T-helper 1 cell treated with Interleukin-12 subunit alpha and Interleukin-12 subunit beta and Interleukin-4 antibody, amounts not matched to agents 30 μg/mL and 1 μg/mL, for 36 hours (primary cell): ENCODE results near the gene VIL1.
A peak's percentile ranks its signal among the peaks of the same experiment; 100 is the strongest.

Experiments used
- H3K27ac Mint-ChIP-seq: one replicate; pipeline ENCODE4 v1.8.0; 2021; ENCODE audit warnings: mild to moderate bottlenecking, mixed read lengths
- H3K27me3 Mint-ChIP-seq: one replicate; pipeline ENCODE4 v1.8.0; 2021; ENCODE audit warnings: low read depth, mixed read lengths
- H3K36me3 Mint-ChIP-seq: one replicate; pipeline ENCODE4 v1.8.0; 2021; ENCODE audit warnings: low read depth, mixed read lengths
- H3K4me1 Mint-ChIP-seq: one replicate; pipeline ENCODE4 v1.8.0; 2021; ENCODE audit warnings: low read depth, mixed read lengths
- H3K4me3 Mint-ChIP-seq: one replicate; pipeline ENCODE4 v1.8.0; 2021; ENCODE audit warnings: mild to moderate bottlenecking, moderate library complexity, mixed read lengths
- H3K9me3 Mint-ChIP-seq: one replicate; pipeline ENCODE4 v1.8.0; 2021; ENCODE audit warnings: mixed read lengths

Gene VIL1

GRCh38 chr2:218398437-218399390 lies 20.2 kb upstream of the VIL1 start:
- Mint-ChIP-seq H3K4me1 (peaks cover 31% of the 10 kb centered on the region), H3K4me3 (peak overlapping the region; percentile 90), H3K9me3 (no peaks in the 10 kb centered on the region), H3K27ac (peak overlapping the region; percentile 98), H3K36me3 (peaks cover 11% of the 10 kb centered on the region), H3K27me3 (no peaks in the 10 kb centered on the region)

GRCh38 chr2:218399391-218400166 lies 19.3 kb upstream of the VIL1 start, which contains the start of gene CTDSP1:
CTDSP1 (plus strand) TSS chr2:218399868; CDS start chr2:218400091, 223 bp downstream.
- peaks cover 16% of the 10 kb centered on the region for H3K36me3 Mint-ChIP-seq
- H3K9me3 Mint-ChIP-seq: no peaks in the 10 kb centered on the region
- peak within 1 kb of the TSS; percentile 88 for H3K27ac Mint-ChIP-seq
- peak within 1 kb of the TSS; percentile 94 for H3K4me3 Mint-ChIP-seq
- H3K4me1 Mint-ChIP-seq: peaks cover 28% of the 10 kb centered on the region
- no peaks in the 10 kb centered on the region for H3K27me3 Mint-ChIP-seq

GRCh38 chr2:218400167-218400929 lies 18.6 kb upstream of the VIL1 start:
- Mint-ChIP-seq H3K9me3 (no peaks in the 10 kb centered on the region), H3K36me3 (peaks cover 22% of the 10 kb centered on the region)

GRCh38 chr2:218400930-218401881 lies 17.7 kb upstream of the VIL1 start:
- Mint-ChIP-seq H3K4me1 (peaks cover 28% of the 10 kb centered on the region), H3K27ac (peak overlapping the region; percentile 41), H3K36me3 (peaks cover 22% of the 10 kb centered on the region), H3K27me3 (no peaks in the 10 kb centered on the region), H3K9me3 (no peaks in the 10 kb centered on the region), H3K4me3 (peak overlapping the region; percentile 66)

More at GRCh38 chr2:218400167-218400929, 18.6 kb upstream of the VIL1 start:
- Mint-ChIP-seq H3K4me3 (peak overlapping the region; percentile 94), H3K27ac (peak overlapping the region; percentile 88), H3K4me1 (peaks cover 26% of the 10 kb centered on the region), H3K27me3 (no peaks in the 10 kb centered on the region)

GRCh38 chr2:218401890-218402289 lies 17.0 kb upstream of the VIL1 start:
- Mint-ChIP-seq H3K4me1 (peaks cover 30% of the 10 kb centered on the region), H3K27me3 (no peaks in the 10 kb centered on the region), H3K9me3 (no peaks in the 10 kb centered on the region), H3K27ac (no peak overlapping the region), H3K36me3 (peaks cover 22% of the 10 kb centered on the region), H3K4me3 (no peak overlapping the region)

GRCh38 chr2:218402491-218402901 lies 16.4 kb upstream of the VIL1 start:
- Mint-ChIP-seq H3K4me1 (peaks cover 31% of the 10 kb centered on the region), H3K4me3 (no peak overlapping the region), H3K36me3 (peaks cover 26% of the 10 kb centered on the region), H3K27ac (no peak overlapping the region), H3K27me3 (no peaks in the 10 kb centered on the region), H3K9me3 (no peaks in the 10 kb centered on the region)

- H3K36me3 Mint-ChIP-seq: peaks cover 26% of the 10 kb centered on the region
- H3K27me3 Mint-ChIP-seq: no peaks in the 10 kb centered on the region
- H3K9me3 Mint-ChIP-seq: no peaks in the 10 kb centered on the region
- peaks cover 28% of the 10 kb centered on the region for H3K4me1 Mint-ChIP-seq
- peak overlapping the region; percentile 21 for H3K4me3 Mint-ChIP-seq
- no peak overlapping the region for H3K27ac Mint-ChIP-seq
Measured at GRCh38 chr2:218402911-218403411, 16.0 kb upstream of the VIL1 start.

- peaks cover 30% of the 10 kb centered on the region for H3K4me1 Mint-ChIP-seq
- H3K9me3 Mint-ChIP-seq: no peaks in the 10 kb centered on the region
- H3K27me3 Mint-ChIP-seq: no peaks in the 10 kb centered on the region
- no peak overlapping the region for H3K4me3 Mint-ChIP-seq
- peak overlapping the region; percentile 26 for H3K27ac Mint-ChIP-seq
- H3K36me3 Mint-ChIP-seq: peaks cover 28% of the 10 kb centered on the region
Measured at GRCh38 chr2:218403810-218404209, 15.1 kb upstream of the VIL1 start.

- Mint-ChIP-seq H3K9me3 (no peaks in the 10 kb centered on the region), H3K36me3 (peaks cover 28% of the 10 kb centered on the region), H3K27me3 (no peaks in the 10 kb centered on the region), H3K4me3 (peak overlapping the region; percentile 28), H3K27ac (no peak overlapping the region), H3K4me1 (peaks cover 30% of the 10 kb centered on the region)
Measured at GRCh38 chr2:218404351-218405085, 14.4 kb upstream of the VIL1 start.

GRCh38 chr2:218405086-218405745 lies 13.7 kb upstream of the VIL1 start:
- Mint-ChIP-seq H3K4me1 (peaks cover 30% of the 10 kb centered on the region), H3K36me3 (peaks cover 27% of the 10 kb centered on the region), H3K9me3 (no peaks in the 10 kb centered on the region), H3K27ac (peak overlapping the region; percentile 89), H3K4me3 (peak overlapping the region; percentile 73), H3K27me3 (no peaks in the 10 kb centered on the region)

- Mint-ChIP-seq H3K4me1 (peaks cover 30% of the 10 kb centered on the region), H3K27me3 (no peaks in the 10 kb centered on the region), H3K4me3 (peak overlapping the region; percentile 73), H3K9me3 (no peaks in the 10 kb centered on the region), H3K36me3 (peaks cover 27% of the 10 kb centered on the region), H3K27ac (peak overlapping the region; percentile 89)
Measured at GRCh38 chr2:218405746-218406208, 13.1 kb upstream of the VIL1 start.
